ENCODE results near the gene GOLT1A. TPM values are rescaled to one million over a fixed set of nuclear protein-coding genes. Genes with fewer than 3 reads are reported as not detected.

The GOLT1A gene
- total and polyA plus RNA-seq, 10 of the 15 experiments (the other 5 are each of a cell fraction or from before 2014, with no cell fraction given), result 0.09 to 0.46 TPM; not detected in 8

- CTCF ChIA-PET, result interaction anchor here (0.8 to 1.6 kb wide), 2 partner anchors 8 to 25 kb away, joined by 3 to 4 read pairs; no protein-coding TSS in a partner anchor
- SMC1A ChIA-PET (ENCODE audit: uncharacterized antibody, unreplicated experiment), result no interaction called here
- no peaks in the 10 kb centered on the region for H3K4me1 ChIP-seq (ENCODE audit: control insufficient read depth, insufficient read depth, low read length)
Observed at GRCh38 chr1:204181116-204181515, 32.7 kb downstream of the GOLT1A start.

More at GRCh38 chr1:204181116-204181515, 32.7 kb downstream of the GOLT1A start:
- WGBS (ENCODE audit: insufficient coverage, insufficient replicate concordance, low lambda C conversion rate, missing lambda C conversion rate), result 11% methylated on average over 1 of the region's 1 CpG
- H3K36me3 ChIP-seq (ENCODE audit: control insufficient read depth in 2 of 2, insufficient read depth in 2 of 2, low read length in 1 of 2), result no peaks in the 10 kb centered on the region
- H3K27me3 ChIP-seq (replicated peaks in 1 of 2; ENCODE audit: control insufficient read depth in 2 of 2, insufficient read depth in 2 of 2, low read length in 1 of 2), result peaks cover 0 to 2% of the 10 kb centered on the region in 2 experiments; a peak in 3 of 4 replicates
- no peak overlapping the region for H3K4me3 ChIP-seq
- DNase-seq (ENCODE audit: low read depth, low spot score) (no peak), ATAC-seq (no peak), FAIRE-seq (no peak)
- H3K79me2 ChIP-seq (ENCODE audit: control insufficient read depth, insufficient read depth, low read length), result no peaks in the 10 kb centered on the region
- TF ChIP-seq NFXL1 (IDR thresholded peaks at IDR 0.05; ENCODE audit: borderline replicate concordance) (no peak), SMAD1 (IDR thresholded peaks at IDR 0.05; ENCODE audit: low read depth, partially characterized antibody) (no peak), NFYB (IDR thresholded peaks at IDR 0.05; ENCODE audit: insufficient read depth, low read depth, low read length) (no peak), USF1 (IDR thresholded peaks at IDR 0.05; ENCODE audit: borderline replicate concordance, extremely low read length, insufficient read depth, low read depth, low read length) (no peak), NKRF (conservative IDR thresholded peaks at IDR 0.05) (no peak)
- ChIA-PET RAD21 (ENCODE audit: unreplicated experiment) (no interaction called here), POLR2A (no interaction called here)
- intact Hi-C loops (cut with micrococcal nuclease; ENCODE audit: unreplicated experiment) (no loop called here), in situ Hi-C loops (cut with MboI) (no loop called here)
- no peaks in the 10 kb centered on the region for H3K9me3 ChIP-seq (replicated peaks; ENCODE audit: control insufficient read depth, insufficient read depth, low read length)
- no peak overlapping the region for H3K27ac ChIP-seq (ENCODE audit: control insufficient read depth, insufficient read depth)
- H3K9ac ChIP-seq (ENCODE audit: control insufficient read depth, insufficient read depth, low read length), result no peak overlapping the region
- no peak overlapping the region for H3K4me2 ChIP-seq (ENCODE audit: control insufficient read depth, insufficient read depth)
- H2AFZ ChIP-seq (ENCODE audit: control insufficient read depth, low read depth, low read length), result no peak overlapping the region
- no peaks in the 10 kb centered on the region for H4K20me1 ChIP-seq (ENCODE audit: control insufficient read depth, insufficient read depth)
- BruUV-seq (replicated peaks), result no TSS peak
